ENCODE data around the gene SDE2.
"Not testable (repeated sequence)": the region's sequence is repeated elsewhere in the genome, so short reads cannot be mapped to it uniquely, and the experiment has no call there.

Gene SDE2

GRCh38 chr1:225942574-225942973 is 56.6 kb downstream of the SDE2 start:
- DNase-seq (ENCODE audit: low spot score): no peak

GRCh38 chr1:225941942-225942222 is 57.3 kb downstream of the SDE2 start:
- no peak for DNase-seq (ENCODE audit: low spot score)

GRCh38 chr1:225941187-225941941 is 57.8 kb downstream of the SDE2 start, which contains the start of gene LEFTY2:
LEFTY2 (minus strand) TSS chr1:225941220; CDS start chr1:225941140, 80 bp downstream.
- no peak for DNase-seq (ENCODE audit: low spot score)

GRCh38 chr1:225940385-225941151 is 58.6 kb downstream of the SDE2 start:
- DNase-seq (ENCODE audit: low spot score): no peak

- not testable (repeated sequence) for DNase-seq (ENCODE audit: low spot score)
Observed at GRCh38 chr1:225939939-225940310, 59.2 kb downstream of the SDE2 start.

GRCh38 chr1:225939097-225939938 is 59.8 kb downstream of the SDE2 start:
- not testable (repeated sequence) for DNase-seq (ENCODE audit: low spot score)

GRCh38 chr1:225937048-225937968 is 61.8 kb downstream of the SDE2 start:
- no peak for DNase-seq (ENCODE audit: low spot score)

GRCh38 chr1:225936523-225936922 is 62.6 kb downstream of the SDE2 start:
- DNase-seq (ENCODE audit: low spot score): no peak

GRCh38 chr1:225936086-225936485 is 63.1 kb downstream of the SDE2 start:
- not testable (repeated sequence) for DNase-seq (ENCODE audit: low spot score)

- no peak for DNase-seq (ENCODE audit: low spot score)
Observed at GRCh38 chr1:225934711-225935110, 64.4 kb downstream of the SDE2 start.

- DNase-seq (ENCODE audit: low spot score): no peak
Observed at GRCh38 chr1:225933072-225933471, 66.1 kb downstream of the SDE2 start.
